ENCODE measurements around the gene ASIP.
A peak's percentile ranks its signal among the peaks of the same experiment; 100 is the strongest.

Gene ASIP

GRCh38 chr20:34299556-34300255 lies 58.5 kb downstream of the ASIP start:
- H3K4me1 ChIP-seq (ENCODE audit: control insufficient read depth, insufficient read depth, low read length, poor library complexity, severe bottlenecking) = peaks cover 11% of the 10 kb centered on the region
- H3K9me3 ChIP-seq (ENCODE audit: control insufficient read depth, low read length) = no peaks in the 10 kb centered on the region
- peaks cover 45% of the 10 kb centered on the region for H3K36me3 ChIP-seq (ENCODE audit: control insufficient read depth, insufficient read depth, low read length)
- whole genome bisulfite sequencing, 2 experiments (ENCODE audit: insufficient coverage in 2 of 2) = 77 to 86% methylated on average over 5 to 10 of the region's 11 CpGs
- H3K4me3 ChIP-seq (ENCODE audit: extremely low read depth, insufficient read depth, low read length, poor library complexity, severe bottlenecking) = no peak overlapping the region
- H3K27ac ChIP-seq (ENCODE audit: low read depth, low read length, severe bottlenecking) = no peak overlapping the region

GRCh38 chr20:34300256-34300806 lies 59.1 kb downstream of the ASIP start:
- WGBS, 2 experiments (ENCODE audit: insufficient coverage in 2 of 2) = 97 to 100% methylated on average over 2 to 3 of the region's 3 CpGs
- Histone ChIP-seq H3K27ac (ENCODE audit: low read depth, low read length, severe bottlenecking) (no peak overlapping the region), H3K4me3 (ENCODE audit: extremely low read depth, insufficient read depth, low read length, poor library complexity, severe bottlenecking) (no peak overlapping the region)

GRCh38 chr20:34300809-34301586 lies 59.8 kb downstream of the ASIP start:
- peaks cover 11% of the 10 kb centered on the region for H3K4me1 ChIP-seq (ENCODE audit: control insufficient read depth, insufficient read depth, low read length, poor library complexity, severe bottlenecking)
- WGBS, 2 experiments (ENCODE audit: insufficient coverage in 2 of 2) = 85 to 90% methylated on average over 6 to 7 of the region's 7 CpGs
- H3K9me3 ChIP-seq (ENCODE audit: control insufficient read depth, low read length) = no peaks in the 10 kb centered on the region
- H3K4me3 ChIP-seq (ENCODE audit: extremely low read depth, insufficient read depth, low read length, poor library complexity, severe bottlenecking) = no peak overlapping the region
- no peak overlapping the region for H3K27ac ChIP-seq (ENCODE audit: low read depth, low read length, severe bottlenecking)
- H3K36me3 ChIP-seq (ENCODE audit: control insufficient read depth, insufficient read depth, low read length) = peaks cover 38% of the 10 kb centered on the region

More at GRCh38 chr20:34300256-34300806, 59.1 kb downstream of the ASIP start:
- peaks cover 39% of the 10 kb centered on the region for H3K36me3 ChIP-seq (ENCODE audit: control insufficient read depth, insufficient read depth, low read length)
- peaks cover 11% of the 10 kb centered on the region for H3K4me1 ChIP-seq (ENCODE audit: control insufficient read depth, insufficient read depth, low read length, poor library complexity, severe bottlenecking)
- no peaks in the 10 kb centered on the region for H3K9me3 ChIP-seq (ENCODE audit: control insufficient read depth, low read length)

- Histone ChIP-seq H3K9me3 (ENCODE audit: control insufficient read depth, low read length) (no peaks in the 10 kb centered on the region), H3K4me3 (ENCODE audit: extremely low read depth, insufficient read depth, low read length, poor library complexity, severe bottlenecking) (peak overlapping the region; percentile 83), H3K36me3 (ENCODE audit: control insufficient read depth, insufficient read depth, low read length) (peaks cover 31% of the 10 kb centered on the region), H3K27ac (ENCODE audit: low read depth, low read length, severe bottlenecking) (no peak overlapping the region), H3K4me1 (ENCODE audit: control insufficient read depth, insufficient read depth, low read length, poor library complexity, severe bottlenecking) (peaks cover 11% of the 10 kb centered on the region)
- 93 to 94% methylated on average over 14 of the region's 17 CpGs for WGBS, 2 experiments (ENCODE audit: insufficient coverage in 2 of 2)
These were observed 60.5 kb downstream of the ASIP start for GRCh38 chr20:34301587-34302311.

DNA sequence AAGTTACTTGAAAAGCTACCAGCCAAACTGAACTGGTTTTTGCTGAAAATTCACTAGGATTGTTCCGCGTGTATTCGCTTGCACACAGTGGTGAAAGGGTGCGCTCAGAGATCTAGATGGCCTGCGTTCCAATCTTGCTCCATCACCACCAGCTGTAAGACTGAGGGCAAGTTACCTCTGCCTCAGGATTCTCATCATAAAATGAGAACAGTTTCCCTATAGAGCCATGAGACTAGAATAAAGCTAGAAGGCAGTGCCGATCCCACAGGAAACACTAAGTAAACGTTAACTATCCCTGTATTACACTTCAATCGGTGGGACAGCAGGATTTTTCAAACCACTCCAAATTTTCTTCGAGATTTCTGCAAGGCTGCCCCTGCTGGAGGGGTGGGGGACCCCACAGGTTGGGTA lies 61.1 kb downstream of the ASIP start:
- no peaks in the 10 kb centered on the region for H3K9me3 ChIP-seq (ENCODE audit: control insufficient read depth, low read length)
- peak overlapping the region; percentile 97 for H3K27ac ChIP-seq (ENCODE audit: low read depth, low read length, severe bottlenecking)
- peaks cover 25% of the 10 kb centered on the region for H3K36me3 ChIP-seq (ENCODE audit: control insufficient read depth, insufficient read depth, low read length)
- H3K4me3 ChIP-seq (ENCODE audit: extremely low read depth, insufficient read depth, low read length, poor library complexity, severe bottlenecking) = peak overlapping the region; percentile 83
- H3K4me1 ChIP-seq (ENCODE audit: control insufficient read depth, insufficient read depth, low read length, poor library complexity, severe bottlenecking) = peaks cover 11% of the 10 kb centered on the region
- 37 to 45% methylated on average over 8 of the region's 9 CpGs for WGBS, 2 experiments (ENCODE audit: insufficient coverage in 2 of 2)

- Histone ChIP-seq H3K27ac (ENCODE audit: low read depth, low read length, severe bottlenecking) (peak within 1 kb of the TSS; percentile 97), H3K36me3 (ENCODE audit: control insufficient read depth, insufficient read depth, low read length) (peaks cover 25% of the 10 kb centered on the region), H3K9me3 (ENCODE audit: control insufficient read depth, low read length) (no peaks in the 10 kb centered on the region), H3K4me1 (ENCODE audit: control insufficient read depth, insufficient read depth, low read length, poor library complexity, severe bottlenecking) (peaks cover 11% of the 10 kb centered on the region), H3K4me3 (ENCODE audit: extremely low read depth, insufficient read depth, low read length, poor library complexity, severe bottlenecking) (peak within 1 kb of the TSS; percentile 83)
- 0 to 1% methylated on average over 66 to 71 of the region's 79 CpGs for WGBS, 2 experiments (ENCODE audit: insufficient coverage in 2 of 2)
These were observed 61.7 kb downstream of the ASIP start, which contains the start of gene AHCY for GRCh38 chr20:34302723-34303533. AHCY (minus strand) TSS chr20:34303355; CDS start chr20:34303270, 85 bp downstream.

DNA sequence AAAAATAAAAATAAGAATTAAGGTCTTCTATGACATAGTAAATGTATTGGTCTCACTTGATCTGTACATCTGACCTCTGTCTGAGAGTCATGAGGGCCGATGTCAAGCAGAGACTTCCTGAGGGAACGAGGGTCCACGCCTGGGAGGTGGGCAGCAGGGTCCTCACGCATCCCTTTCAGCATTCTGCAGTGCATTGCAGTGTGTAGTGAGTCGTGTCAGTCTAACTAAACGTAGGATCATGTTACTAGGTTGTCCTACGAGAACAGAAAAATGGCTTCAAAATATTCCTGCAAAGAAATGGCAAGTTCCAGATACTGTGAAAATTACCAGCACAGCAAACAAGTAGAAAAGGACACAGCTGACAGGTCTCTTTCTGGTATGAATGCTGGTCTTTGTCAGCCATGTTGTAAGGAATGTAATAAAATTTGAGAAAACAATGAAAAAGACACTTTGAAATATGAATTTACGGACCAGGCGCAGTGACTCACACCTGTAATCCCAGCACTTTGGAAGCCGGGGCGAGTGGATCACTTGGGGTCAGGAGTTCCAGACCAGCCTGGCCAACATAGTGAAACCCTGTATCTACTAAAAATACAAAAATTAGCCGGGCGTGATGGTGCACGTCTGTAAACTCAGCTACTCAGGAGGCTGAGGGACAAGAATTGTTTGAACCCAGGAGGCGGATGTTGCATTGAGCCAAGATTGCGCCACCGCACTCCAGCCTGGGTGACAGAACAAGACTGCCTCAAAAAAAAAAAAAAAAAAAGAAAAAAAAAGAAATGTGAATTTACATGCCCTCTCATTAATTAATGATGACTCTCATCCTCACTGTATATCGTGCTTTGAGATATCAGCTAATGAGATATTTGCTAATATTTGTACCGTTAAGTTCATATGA lies 64.4 kb downstream of the ASIP start:
- H3K36me3 ChIP-seq (ENCODE audit: control insufficient read depth, insufficient read depth, low read length) = peaks cover 11% of the 10 kb centered on the region
- H3K4me3 ChIP-seq (ENCODE audit: extremely low read depth, insufficient read depth, low read length, poor library complexity, severe bottlenecking) = no peak overlapping the region
- no peaks in the 10 kb centered on the region for H3K9me3 ChIP-seq (ENCODE audit: control insufficient read depth, low read length)
- peaks cover 10% of the 10 kb centered on the region for H3K4me1 ChIP-seq (ENCODE audit: control insufficient read depth, insufficient read depth, low read length, poor library complexity, severe bottlenecking)
- 91 to 93% methylated on average over 15 to 16 of the region's 19 CpGs for WGBS, 2 experiments (ENCODE audit: insufficient coverage in 2 of 2)
- no peak overlapping the region for H3K27ac ChIP-seq (ENCODE audit: low read depth, low read length, severe bottlenecking)

DNA sequence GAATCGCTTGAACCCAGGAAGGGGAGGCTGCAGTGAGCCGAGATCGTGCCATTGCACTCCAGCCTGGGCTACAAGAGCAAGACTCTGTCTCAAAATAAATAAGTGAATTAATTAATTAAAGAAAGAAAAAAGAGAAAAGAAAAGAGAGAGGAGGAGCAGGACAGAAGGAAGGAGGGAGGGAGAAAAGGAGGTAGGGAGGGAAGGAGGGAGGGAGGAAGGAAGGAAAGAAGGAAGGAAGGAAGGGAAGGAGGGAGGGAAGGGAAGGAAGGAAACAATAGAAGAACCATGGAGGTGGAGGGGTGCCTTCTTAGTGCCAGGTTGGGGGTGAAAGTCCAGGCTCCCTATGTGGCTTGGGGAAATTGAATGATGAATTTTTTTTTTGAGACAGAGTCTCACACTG lies 68.5 kb downstream of the ASIP start:
- Histone ChIP-seq H3K27ac (ENCODE audit: low read depth, low read length, severe bottlenecking) (no peak overlapping the region), H3K36me3 (ENCODE audit: control insufficient read depth, insufficient read depth, low read length) (no peaks in the 10 kb centered on the region), H3K9me3 (ENCODE audit: control insufficient read depth, low read length) (no peaks in the 10 kb centered on the region), H3K4me1 (ENCODE audit: control insufficient read depth, insufficient read depth, low read length, poor library complexity, severe bottlenecking) (peaks cover 7% of the 10 kb centered on the region), H3K4me3 (ENCODE audit: extremely low read depth, insufficient read depth, low read length, poor library complexity, severe bottlenecking) (no peak overlapping the region)
- WGBS, 2 experiments (ENCODE audit: insufficient coverage in 2 of 2) = 100% methylated on average over 1 of the region's 3 CpGs; no CpG with 5 or more reads in 1 of the 2 experiments

DNA sequence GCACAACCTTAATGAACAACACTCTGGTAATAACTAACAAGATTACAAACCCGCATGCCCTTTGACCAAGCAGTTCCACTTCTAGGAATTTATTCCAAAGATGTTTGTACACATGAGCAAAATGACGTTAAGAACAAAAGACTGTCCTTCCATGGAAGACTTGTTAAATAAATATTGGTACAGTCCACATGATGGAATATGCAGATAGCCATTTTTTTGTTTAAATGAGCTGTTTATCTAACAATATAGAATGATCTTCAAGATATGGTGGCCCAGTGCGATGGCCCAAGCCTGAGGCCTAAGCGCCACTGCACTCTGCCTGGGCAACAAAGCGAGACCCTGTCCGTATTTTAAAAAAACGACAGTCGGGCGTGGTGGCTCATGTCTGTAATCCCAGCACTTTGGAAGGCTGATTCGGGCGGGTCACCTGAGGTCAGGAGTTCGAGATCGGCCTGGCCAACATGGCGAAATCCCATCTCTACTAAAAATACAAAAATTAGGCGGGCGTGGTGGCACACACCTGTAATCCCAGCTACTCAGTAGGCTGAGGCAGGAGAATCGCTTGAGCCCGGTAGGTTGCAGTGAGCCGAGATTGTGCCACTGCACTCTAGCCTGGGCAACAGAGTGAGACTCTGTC lies 69.4 kb downstream of the ASIP start:
- Histone ChIP-seq H3K4me1 (ENCODE audit: control insufficient read depth, insufficient read depth, low read length, poor library complexity, severe bottlenecking) (peaks cover 7% of the 10 kb centered on the region), H3K27ac (ENCODE audit: low read depth, low read length, severe bottlenecking) (no peak overlapping the region), H3K9me3 (ENCODE audit: control insufficient read depth, low read length) (no peaks in the 10 kb centered on the region), H3K36me3 (ENCODE audit: control insufficient read depth, insufficient read depth, low read length) (no peaks in the 10 kb centered on the region), H3K4me3 (ENCODE audit: extremely low read depth, insufficient read depth, low read length, poor library complexity, severe bottlenecking) (no peak overlapping the region)
- WGBS, 2 experiments (ENCODE audit: insufficient coverage in 2 of 2) = 83 to 94% methylated on average over 13 to 17 of the region's 19 CpGs

All from mesodermal cell (in vitro differentiated cells).